HEK293 (cell line): ENCODE data around the gene ANKAR.
A peak's percentile ranks its signal among the peaks of the same experiment; 100 is the strongest.
"Not testable (repeated sequence)": the region's sequence is repeated elsewhere in the genome, so short reads cannot be mapped to it uniquely, and the experiment has no call there.

Experiments
- CTCF ChIA-PET: fragments of 350-600 bp; formaldehyde crosslinking; extraction: SDS; loops from one replicate; lab custom pipeline; 2021; ENCODE audit warnings: antibody characterized with exemption; lab: Yijun Ruan, JAX
- POLR2A ChIA-PET: fragments of 300-600 bp; formaldehyde crosslinking; extraction: SDS; loops from one replicate; lab custom pipeline; 2020; ENCODE audit warnings: antibody characterized with exemption, inconsistent platforms; lab: Yijun Ruan, JAX
- H3K27ac ChIP-seq: fragments of 200-500 bp; sonication (Bioruptor generic); 2 replicates; pipeline ENCODE4 v1.5.1; 2014; ENCODE audit warnings: low read depth, low read length, control low read depth, inconsistent platforms; ENCODE audit errors: extremely low read depth
- H3K36me3 ChIP-seq, 2 experiments: fragments of 200-500 bp in 1 of 2; sonication (Bioruptor generic) in 1 of 2; 1 replicate in 1 of 2; 2 replicates in 1 of 2; pipeline ENCODE4 v1.5.1; 2014 to 2017; ENCODE audit warnings: inconsistent platforms in 2 of 2, low read length in 2 of 2; ENCODE audit not compliant: control insufficient read depth in 2 of 2, insufficient read depth in 1 of 2
- H3K4me1 ChIP-seq: fragments of 200-500 bp; sonication (Bioruptor generic); 2 replicates; pipeline ENCODE4 v1.5.1; 2014; ENCODE audit warnings: mild to moderate bottlenecking, low read length, inconsistent platforms; ENCODE audit not compliant: control insufficient read depth, insufficient read depth
- H3K4me3 ChIP-seq: 2 replicates; pipeline ENCODE4 v1.5.1; 2011; ENCODE audit warnings: low read depth, mild to moderate bottlenecking, control low read depth, low read length, moderate library complexity
- H3K9me3 ChIP-seq: fragments of 200-500 bp; sonication (Bioruptor generic); 2 replicates; pipeline ENCODE4 v1.5.1; 2014; ENCODE audit warnings: low read depth, low read length, inconsistent platforms; ENCODE audit not compliant: control insufficient read depth, insufficient read depth
- GLI4 ChIP-seq: fragments of 450-650 bp; formaldehyde crosslinking; IDR thresholded peaks from 2 replicates; pipeline ENCODE4 v1.5.1; 2016; ENCODE audit warnings: missing biosample characterization, missing genetic modification characterization
- IKZF3 ChIP-seq: fragments of 450-650 bp; IDR thresholded peaks from 2 replicates; pipeline ENCODE4 v1.5.0; 2018; ENCODE audit warnings: missing biosample characterization, mild to moderate bottlenecking, missing genetic modification characterization, moderate library complexity
- MZF1 ChIP-seq: fragments of 450-650 bp; formaldehyde crosslinking; IDR thresholded peaks from 2 replicates; pipeline ENCODE4 v1.5.1; 2017; ENCODE audit warnings: missing biosample characterization, missing genetic modification characterization, borderline replicate concordance
- SALL2 ChIP-seq: fragments of 450-650 bp; formaldehyde crosslinking; IDR thresholded peaks from 2 replicates; pipeline ENCODE4 v1.5.0; 2017; ENCODE audit warnings: missing biosample characterization, mild to moderate bottlenecking, missing genetic modification characterization, borderline replicate concordance
- SCRT2 ChIP-seq: fragments of 450-650 bp; formaldehyde crosslinking; IDR thresholded peaks from 2 replicates; pipeline ENCODE4 v1.5.1; 2016; ENCODE audit warnings: missing biosample characterization, missing genetic modification characterization
- ZBTB17 ChIP-seq: fragments of 450-650 bp; formaldehyde crosslinking; IDR thresholded peaks from 2 replicates; pipeline ENCODE4 v1.5.1; 2016; ENCODE audit warnings: missing biosample characterization, missing genetic modification characterization
- ZBTB48 ChIP-seq: fragments of 450-650 bp; formaldehyde crosslinking; IDR thresholded peaks from 2 replicates; pipeline ENCODE4 v1.5.1; 2016; ENCODE audit warnings: missing biosample characterization, missing genetic modification characterization
- ZEB2 ChIP-seq: fragments of 450-650 bp; formaldehyde crosslinking; IDR thresholded peaks from 2 replicates; pipeline ENCODE4 v1.5.1; 2016; ENCODE audit warnings: missing biosample characterization, missing genetic modification characterization
- ZFP3 ChIP-seq: fragments of 450-650 bp; formaldehyde crosslinking; IDR thresholded peaks from 2 replicates; pipeline ENCODE4 v1.5.1; 2016; ENCODE audit warnings: low read depth, missing biosample characterization, missing genetic modification characterization
- ZNF114 ChIP-seq: fragments of 450-650 bp; formaldehyde crosslinking; IDR thresholded peaks from 2 replicates; pipeline ENCODE4 v1.5.0; 2017; ENCODE audit warnings: missing biosample characterization, missing genetic modification characterization
- ZNF146 ChIP-seq: fragments of 450-650 bp; formaldehyde crosslinking; IDR thresholded peaks from 2 replicates; pipeline ENCODE4 v1.5.1; 2016; ENCODE audit warnings: missing biosample characterization, missing genetic modification characterization
- ZNF248 ChIP-seq: fragments of 450-650 bp; formaldehyde crosslinking; IDR thresholded peaks from 2 replicates; pipeline ENCODE4 v1.5.1; 2017; ENCODE audit warnings: missing biosample characterization, missing genetic modification characterization
- ZNF544 ChIP-seq: fragments of 450-650 bp; formaldehyde crosslinking; IDR thresholded peaks from 2 replicates; pipeline ENCODE4 v1.5.0; 2017; ENCODE audit warnings: missing biosample characterization, missing genetic modification characterization
- ZNF621 ChIP-seq: fragments of 450-650 bp; formaldehyde crosslinking; IDR thresholded peaks from 2 replicates; pipeline ENCODE4 v1.5.1; 2017; ENCODE audit warnings: missing biosample characterization, missing genetic modification characterization
- ZNF623 ChIP-seq: fragments of 450-650 bp; formaldehyde crosslinking; IDR thresholded peaks from 2 replicates; pipeline ENCODE4 v1.5.1; 2016; ENCODE audit warnings: missing biosample characterization, missing genetic modification characterization
- ZNF660 ChIP-seq: fragments of 450-650 bp; IDR thresholded peaks from 2 replicates; pipeline ENCODE4 v1.5.1; 2018; ENCODE audit warnings: missing biosample characterization, mild to moderate bottlenecking, missing genetic modification characterization
- ZNF701 ChIP-seq: fragments of 450-650 bp; formaldehyde crosslinking; IDR thresholded peaks from 2 replicates; pipeline ENCODE4 v1.5.1; 2016; ENCODE audit warnings: missing biosample characterization, missing genetic modification characterization
- TF ChIP-seq, protein P1 (sequence below): fragments of 450-650 bp; formaldehyde crosslinking; IDR thresholded peaks from 2 replicates; pipeline ENCODE4 v1.5.0; 2017; ENCODE audit warnings: missing biosample characterization, missing genetic modification characterization, borderline replicate concordance
- TF ChIP-seq, protein P2 (sequence below): fragments of 450-650 bp; formaldehyde crosslinking; IDR thresholded peaks from 2 replicates; pipeline ENCODE4 v1.5.1; 2016; ENCODE audit warnings: missing biosample characterization, missing genetic modification characterization, borderline replicate concordance
- TF ChIP-seq, protein P3 (sequence below): fragments of 450-650 bp; formaldehyde crosslinking; IDR thresholded peaks from 2 replicates; pipeline ENCODE4 v1.5.1; 2017; ENCODE audit warnings: missing biosample characterization, missing genetic modification characterization

The ANKAR gene

DNA sequence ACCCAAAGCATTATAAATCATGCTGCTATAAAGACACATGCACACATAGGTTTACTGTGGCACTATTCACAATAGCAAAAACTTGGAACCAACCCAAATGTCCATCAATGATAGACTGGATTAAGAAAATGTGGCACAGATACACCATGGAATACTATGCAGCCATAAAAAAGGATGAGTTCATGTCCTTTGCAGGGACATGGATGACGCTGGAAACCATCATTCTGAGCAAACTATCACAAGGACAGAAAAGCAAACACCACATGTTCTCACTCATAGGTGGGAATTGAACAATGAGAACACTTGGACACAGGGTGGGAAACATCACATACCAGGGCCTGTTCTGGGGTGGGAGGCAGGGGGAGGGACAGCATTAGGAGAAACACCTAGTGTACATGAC, 43.1 kb downstream of the ANKAR start:
- TF ChIP-seq ZNF146, result peak; percentile 65
- POLR2A ChIA-PET, H3K9me3 ChIP-seq, CTCF ChIA-PET, H3K36me3 ChIP-seq, H3K4me3 ChIP-seq, H3K4me1 ChIP-seq, H3K27ac ChIP-seq: not testable (repeated sequence)

DNA sequence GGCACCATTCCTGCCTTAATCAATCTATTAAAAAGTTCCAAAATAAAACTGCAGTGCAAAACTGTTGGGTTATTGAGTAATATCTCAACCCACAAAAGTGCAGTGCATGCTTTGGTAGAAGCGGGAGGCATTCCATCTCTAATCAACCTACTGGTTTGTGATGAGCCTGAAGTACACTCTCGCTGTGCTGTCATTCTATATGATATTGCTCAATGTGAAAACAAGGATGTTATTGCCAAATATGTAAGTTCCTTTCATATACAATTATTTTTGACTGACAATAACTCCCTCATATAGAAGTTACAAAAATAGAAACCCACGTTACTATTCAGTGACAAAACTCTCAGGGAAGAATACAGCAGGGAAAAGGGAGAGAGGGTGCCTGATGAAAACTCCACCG, 45.1 kb downstream of the ANKAR start:
- Histone ChIP-seq H3K9me3 (no peaks in the 10 kb centered on the region), H3K36me3 (no peaks in the 10 kb centered on the region), H3K4me1 (no peaks in the 10 kb centered on the region), H3K4me3 (no peak overlapping the region), H3K27ac (no peak overlapping the region)
- POLR2A ChIA-PET, result no interaction called here
- TF ChIP-seq ZEB2 (tag by site-specific recombination) (no peak), ZNF114 (tag by site-specific recombination) (no peak), IKZF3 (tag by site-specific recombination) (no peak), ZNF621 (tag by site-specific recombination) (no peak), SALL2 (tag by site-specific recombination) (no peak), ZBTB48 (tag by site-specific recombination) (no peak), ZNF660 (no peak), ZNF248 (tag by site-specific recombination) (no peak), SCRT2 (no peak), GLI4 (tag by site-specific recombination) (no peak), ZNF544 (tag by site-specific recombination) (no peak), ZFP3 (tag by site-specific recombination) (no peak), MZF1 (no peak), ZBTB17 (tag by site-specific recombination) (no peak), ZNF701 (tag by site-specific recombination) (no peak), ZNF623 (tag by site-specific recombination) (no peak)
- TF ChIP-seq, protein P1, sequence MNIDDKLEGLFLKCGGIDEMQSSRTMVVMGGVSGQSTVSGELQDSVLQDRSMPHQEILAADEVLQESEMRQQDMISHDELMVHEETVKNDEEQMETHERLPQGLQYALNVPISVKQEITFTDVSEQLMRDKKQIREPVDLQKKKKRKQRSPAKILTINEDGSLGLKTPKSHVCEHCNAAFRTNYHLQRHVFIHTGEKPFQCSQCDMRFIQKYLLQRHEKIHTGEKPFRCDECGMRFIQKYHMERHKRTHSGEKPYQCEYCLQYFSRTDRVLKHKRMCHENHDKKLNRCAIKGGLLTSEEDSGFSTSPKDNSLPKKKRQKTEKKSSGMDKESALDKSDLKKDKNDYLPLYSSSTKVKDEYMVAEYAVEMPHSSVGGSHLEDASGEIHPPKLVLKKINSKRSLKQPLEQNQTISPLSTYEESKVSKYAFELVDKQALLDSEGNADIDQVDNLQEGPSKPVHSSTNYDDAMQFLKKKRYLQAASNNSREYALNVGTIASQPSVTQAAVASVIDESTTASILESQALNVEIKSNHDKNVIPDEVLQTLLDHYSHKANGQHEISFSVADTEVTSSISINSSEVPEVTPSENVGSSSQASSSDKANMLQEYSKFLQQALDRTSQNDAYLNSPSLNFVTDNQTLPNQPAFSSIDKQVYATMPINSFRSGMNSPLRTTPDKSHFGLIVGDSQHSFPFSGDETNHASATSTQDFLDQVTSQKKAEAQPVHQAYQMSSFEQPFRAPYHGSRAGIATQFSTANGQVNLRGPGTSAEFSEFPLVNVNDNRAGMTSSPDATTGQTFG (tag by site-specific recombination), result no peak
- TF ChIP-seq, protein P2, sequence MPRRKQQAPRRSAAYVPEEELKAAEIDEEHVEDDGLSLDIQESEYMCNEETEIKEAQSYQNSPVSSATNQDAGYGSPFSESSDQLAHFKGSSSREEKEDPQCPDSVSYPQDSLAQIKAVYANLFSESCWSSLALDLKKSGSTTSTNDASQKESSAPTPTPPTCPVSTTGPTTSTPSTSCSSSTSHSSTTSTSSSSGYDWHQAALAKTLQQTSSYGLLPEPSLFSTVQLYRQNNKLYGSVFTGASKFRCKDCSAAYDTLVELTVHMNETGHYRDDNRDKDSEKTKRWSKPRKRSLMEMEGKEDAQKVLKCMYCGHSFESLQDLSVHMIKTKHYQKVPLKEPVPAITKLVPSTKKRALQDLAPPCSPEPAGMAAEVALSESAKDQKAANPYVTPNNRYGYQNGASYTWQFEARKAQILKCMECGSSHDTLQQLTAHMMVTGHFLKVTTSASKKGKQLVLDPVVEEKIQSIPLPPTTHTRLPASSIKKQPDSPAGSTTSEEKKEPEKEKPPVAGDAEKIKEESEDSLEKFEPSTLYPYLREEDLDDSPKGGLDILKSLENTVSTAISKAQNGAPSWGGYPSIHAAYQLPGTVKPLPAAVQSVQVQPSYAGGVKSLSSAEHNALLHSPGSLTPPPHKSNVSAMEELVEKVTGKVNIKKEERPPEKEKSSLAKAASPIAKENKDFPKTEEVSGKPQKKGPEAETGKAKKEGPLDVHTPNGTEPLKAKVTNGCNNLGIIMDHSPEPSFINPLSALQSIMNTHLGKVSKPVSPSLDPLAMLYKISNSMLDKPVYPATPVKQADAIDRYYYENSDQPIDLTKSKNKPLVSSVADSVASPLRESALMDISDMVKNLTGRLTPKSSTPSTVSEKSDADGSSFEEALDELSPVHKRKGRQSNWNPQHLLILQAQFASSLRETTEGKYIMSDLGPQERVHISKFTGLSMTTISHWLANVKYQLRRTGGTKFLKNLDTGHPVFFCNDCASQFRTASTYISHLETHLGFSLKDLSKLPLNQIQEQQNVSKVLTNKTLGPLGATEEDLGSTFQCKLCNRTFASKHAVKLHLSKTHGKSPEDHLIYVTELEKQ (tag by site-specific recombination), result no peak
- TF ChIP-seq, protein P3, sequence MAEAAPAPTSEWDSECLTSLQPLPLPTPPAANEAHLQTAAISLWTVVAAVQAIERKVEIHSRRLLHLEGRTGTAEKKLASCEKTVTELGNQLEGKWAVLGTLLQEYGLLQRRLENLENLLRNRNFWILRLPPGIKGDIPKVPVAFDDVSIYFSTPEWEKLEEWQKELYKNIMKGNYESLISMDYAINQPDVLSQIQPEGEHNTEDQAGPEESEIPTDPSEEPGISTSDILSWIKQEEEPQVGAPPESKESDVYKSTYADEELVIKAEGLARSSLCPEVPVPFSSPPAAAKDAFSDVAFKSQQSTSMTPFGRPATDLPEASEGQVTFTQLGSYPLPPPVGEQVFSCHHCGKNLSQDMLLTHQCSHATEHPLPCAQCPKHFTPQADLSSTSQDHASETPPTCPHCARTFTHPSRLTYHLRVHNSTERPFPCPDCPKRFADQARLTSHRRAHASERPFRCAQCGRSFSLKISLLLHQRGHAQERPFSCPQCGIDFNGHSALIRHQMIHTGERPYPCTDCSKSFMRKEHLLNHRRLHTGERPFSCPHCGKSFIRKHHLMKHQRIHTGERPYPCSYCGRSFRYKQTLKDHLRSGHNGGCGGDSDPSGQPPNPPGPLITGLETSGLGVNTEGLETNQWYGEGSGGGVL, result no peak
- CTCF ChIA-PET, result no interaction called here
